Measurements from ENCODE around the gene ORMDL1. TPM values are rescaled to one million over a fixed set of nuclear protein-coding genes. Genes with fewer than 3 reads are reported as not detected.
A peak's percentile ranks its signal among the peaks of the same experiment; 100 is the strongest.

ORMDL1 gene
- total and polyA plus RNA-seq, 8 donors = 20.2 to 121 (median 27.7) TPM

DNA sequence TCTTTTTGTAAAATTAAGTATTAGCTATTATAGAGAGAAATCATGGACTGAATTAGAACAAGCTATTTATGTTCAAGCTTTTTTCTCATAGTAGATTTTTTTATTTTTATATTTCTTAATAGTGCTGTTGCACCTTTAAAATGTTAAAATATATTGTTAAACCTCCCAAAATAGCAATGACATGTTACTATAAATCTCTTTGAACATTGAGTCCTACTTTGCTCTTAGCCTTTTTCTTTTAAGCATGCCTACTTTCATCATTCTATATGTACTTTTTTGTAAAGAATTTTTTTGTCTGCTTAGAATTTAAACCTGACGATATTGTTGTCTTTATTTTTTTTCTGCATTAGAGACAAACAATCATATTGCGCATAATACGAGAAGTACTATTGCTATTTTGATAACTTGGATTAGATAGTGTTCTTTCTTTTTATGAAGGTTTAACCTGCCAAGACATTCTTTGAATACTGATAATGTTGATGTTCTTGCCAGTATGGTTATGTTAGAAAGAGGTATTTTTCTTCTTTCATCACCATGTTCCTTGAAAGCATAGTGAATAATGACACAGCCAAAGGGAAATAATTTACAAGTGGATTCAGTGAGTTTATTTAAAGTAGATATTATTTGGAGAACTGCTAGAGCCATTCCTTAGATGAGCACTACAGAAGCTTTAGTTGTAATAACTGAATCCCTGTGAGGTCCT, 40.7 kb upstream of the ORMDL1 start:
- Histone ChIP-seq H3K27ac (no peak overlapping the region), H3K36me3 (peaks cover 0 to under 1% (median 0%) of the 10 kb centered on the region in 3 donors), H3K9me3 (no peaks in the 10 kb centered on the region), H3K4me3 (no peak overlapping the region), H3K27me3 (no peaks in the 10 kb centered on the region), H3K4me1 (no peaks in the 10 kb centered on the region)
- WGBS, 2 donors = 28 to 45% methylated on average over 3 of the region's 3 CpGs
- ATAC-seq (no peak), DNase-seq (no peak), FAIRE-seq (peak; percentile 57)
- TF ChIP-seq, protein P1, sequence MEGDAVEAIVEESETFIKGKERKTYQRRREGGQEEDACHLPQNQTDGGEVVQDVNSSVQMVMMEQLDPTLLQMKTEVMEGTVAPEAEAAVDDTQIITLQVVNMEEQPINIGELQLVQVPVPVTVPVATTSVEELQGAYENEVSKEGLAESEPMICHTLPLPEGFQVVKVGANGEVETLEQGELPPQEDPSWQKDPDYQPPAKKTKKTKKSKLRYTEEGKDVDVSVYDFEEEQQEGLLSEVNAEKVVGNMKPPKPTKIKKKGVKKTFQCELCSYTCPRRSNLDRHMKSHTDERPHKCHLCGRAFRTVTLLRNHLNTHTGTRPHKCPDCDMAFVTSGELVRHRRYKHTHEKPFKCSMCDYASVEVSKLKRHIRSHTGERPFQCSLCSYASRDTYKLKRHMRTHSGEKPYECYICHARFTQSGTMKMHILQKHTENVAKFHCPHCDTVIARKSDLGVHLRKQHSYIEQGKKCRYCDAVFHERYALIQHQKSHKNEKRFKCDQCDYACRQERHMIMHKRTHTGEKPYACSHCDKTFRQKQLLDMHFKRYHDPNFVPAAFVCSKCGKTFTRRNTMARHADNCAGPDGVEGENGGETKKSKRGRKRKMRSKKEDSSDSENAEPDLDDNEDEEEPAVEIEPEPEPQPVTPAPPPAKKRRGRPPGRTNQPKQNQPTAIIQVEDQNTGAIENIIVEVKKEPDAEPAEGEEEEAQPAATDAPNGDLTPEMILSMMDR (IDR thresholded peaks at IDR 0.05) = no peak
- intact Hi-C loops (cut with DNase I) = no loop called here

DNA sequence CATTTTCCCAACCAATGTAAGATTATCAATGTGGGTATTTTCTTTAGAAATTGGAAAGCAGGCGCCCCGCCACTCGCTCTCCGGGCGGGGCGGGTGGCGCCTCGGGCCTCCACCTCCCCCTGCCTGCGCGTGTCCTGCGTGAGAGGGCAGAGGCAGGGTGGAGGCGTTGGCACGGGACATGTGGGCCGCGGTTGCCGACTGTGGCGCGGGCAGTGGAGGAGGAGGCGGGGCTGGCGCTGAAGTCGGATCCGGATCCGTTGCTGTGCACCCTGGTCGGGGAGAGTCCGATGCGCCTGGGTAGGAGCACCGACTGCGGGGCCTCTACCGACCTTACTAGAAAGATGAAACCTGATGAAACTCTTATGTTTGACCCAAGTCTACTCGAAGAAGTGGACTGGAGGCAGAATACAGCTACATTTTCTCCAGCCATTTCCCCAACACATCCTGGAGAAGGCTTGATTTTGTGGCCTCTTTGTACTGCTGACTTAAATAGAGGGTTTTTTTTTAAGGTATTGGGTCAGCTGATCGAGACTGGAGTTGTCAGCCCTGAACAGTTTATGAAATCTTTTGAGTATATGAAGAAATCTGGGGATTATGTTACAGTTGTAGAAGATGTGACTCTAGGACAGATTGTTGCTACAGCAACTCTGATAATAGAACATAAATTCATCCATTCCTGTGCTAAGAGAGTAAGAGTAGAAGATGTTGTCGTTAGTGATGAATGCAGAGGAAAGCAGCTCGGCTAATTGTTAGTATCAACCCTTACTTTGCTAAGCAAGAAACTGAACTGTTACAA, 38.0 kb upstream of the ORMDL1 start:
- TF ChIP-seq, protein P1 (IDR thresholded peaks at IDR 0.05) = no peak
- Histone ChIP-seq H3K27ac (no peak overlapping the region), H3K4me1 (no peaks in the 10 kb centered on the region), H3K27me3 (no peaks in the 10 kb centered on the region), H3K9me3 (no peaks in the 10 kb centered on the region), H3K36me3 (peaks cover 0 to 16% (median 0%) of the 10 kb centered on the region in 3 donors), H3K4me3 (no peak overlapping the region)
- DNase-seq (peak in 2 of 6 donors; percentile 15 to 54), FAIRE-seq (peak; percentile 64), ATAC-seq (no peak)
- WGBS, 2 donors = 96 to 97% methylated on average over 33 of the region's 33 CpGs
- intact Hi-C loops (cut with DNase I) = no loop called here

- H3K4me1 ChIP-seq = no peaks in the 10 kb centered on the region
- TF ChIP-seq, protein P1 (IDR thresholded peaks at IDR 0.05) = no peak
- ATAC-seq = no peak
- H3K27ac ChIP-seq = no peak overlapping the region
- 74 to 75% methylated on average over 1 of the region's 1 CpG for WGBS, 2 donors
- H3K9me3 ChIP-seq = no peaks in the 10 kb centered on the region
- no peak for DNase-seq
- no peaks in the 10 kb centered on the region for H3K27me3 ChIP-seq
- FAIRE-seq = no peak
- peaks cover 0 to 16% (median 0%) of the 10 kb centered on the region in 3 donors for H3K36me3 ChIP-seq
- H3K4me3 ChIP-seq = no peak overlapping the region
- intact Hi-C loops (cut with DNase I) = no loop called here
Measured at GRCh38 chr2:189819297-189819704, 35.2 kb upstream of the ORMDL1 start.

DNA sequence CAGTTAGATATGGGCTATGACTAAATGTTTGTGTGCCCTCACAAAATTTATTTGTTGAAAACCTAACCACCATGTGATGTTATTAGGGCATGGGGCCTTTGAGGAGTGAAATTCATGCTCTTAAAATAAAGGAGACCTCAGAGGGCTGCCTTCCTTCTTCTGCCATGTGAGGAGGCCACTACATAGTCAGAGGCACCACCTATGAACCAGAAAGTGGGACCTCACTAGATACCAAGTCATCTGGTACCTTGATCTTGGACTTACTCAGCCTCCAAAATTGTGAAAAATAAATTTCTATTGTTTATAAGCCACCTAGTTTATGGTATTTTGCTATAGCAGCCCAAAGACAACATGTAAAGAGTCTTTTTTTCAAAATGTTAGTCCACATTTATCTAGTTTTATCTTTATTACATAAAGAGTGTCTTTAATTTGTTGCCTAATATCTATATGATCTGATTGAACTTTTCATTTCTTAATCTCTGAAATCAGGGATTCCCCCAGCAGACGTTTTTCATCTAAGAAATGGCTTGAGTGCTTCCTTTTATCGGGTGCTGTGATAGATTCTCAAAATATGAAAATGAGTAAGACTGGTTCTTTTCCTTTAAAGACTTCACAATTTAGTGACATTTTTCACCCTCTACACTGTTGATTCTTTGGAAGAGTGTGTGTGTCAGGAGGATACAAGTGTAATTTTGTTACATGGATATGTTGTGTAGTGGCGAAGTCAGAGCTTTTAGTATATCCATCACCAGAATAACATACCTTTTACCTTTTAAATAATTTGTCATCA, 34.3 kb upstream of the ORMDL1 start:
- Histone ChIP-seq H3K4me1 (no peaks in the 10 kb centered on the region), H3K36me3 (peaks cover 0 to 16% (median 0%) of the 10 kb centered on the region in 3 donors), H3K9me3 (no peaks in the 10 kb centered on the region), H3K4me3 (no peak overlapping the region), H3K27ac (no peak overlapping the region), H3K27me3 (no peaks in the 10 kb centered on the region)
- WGBS, 2 donors = 89 to 91% methylated on average over 3 of the region's 3 CpGs
- TF ChIP-seq, protein P1 (IDR thresholded peaks at IDR 0.05) = no peak
- no peak for DNase-seq
- ATAC-seq = no peak
- FAIRE-seq = no peak
- intact Hi-C loops (cut with DNase I) = no loop called here
